Activated T-helper 17 cell treated with anti-CD3 and anti-CD28 coated beads, Interleukin-2, amount 50 U/mL, for 72 hours (primary cell): ENCODE data around the gene MCFD2. TPM values are rescaled to one million over a fixed set of nuclear protein-coding genes. Genes with fewer than 3 reads are reported as not detected.

Experiments
- ATAC-seq: fragments of 150-1000 bp; cut with Tn5 transposase; replicated peaks from 2 replicates; pipeline ENCODE4 v1.10.0; 2021; ENCODE audit warnings: mild to moderate bottlenecking, moderate library complexity
- H3K27ac Mint-ChIP-seq: one replicate; pipeline ENCODE4 v1.8.0; 2022; ENCODE audit warnings: mixed read lengths
- H3K27me3 Mint-ChIP-seq: one replicate; pipeline ENCODE4 v1.8.0; 2022; ENCODE audit warnings: mixed read lengths
- H3K36me3 Mint-ChIP-seq: one replicate; pipeline ENCODE4 v1.8.0; 2022; ENCODE audit warnings: low read depth, mild to moderate bottlenecking, mixed read lengths
- H3K4me1 Mint-ChIP-seq: one replicate; pipeline ENCODE4 v1.8.0; 2022; ENCODE audit warnings: mixed read lengths
- H3K4me3 Mint-ChIP-seq: one replicate; pipeline ENCODE4 v1.8.0; 2022; ENCODE audit warnings: mild to moderate bottlenecking, mixed read lengths
- H3K9me3 Mint-ChIP-seq: one replicate; pipeline ENCODE4 v1.8.0; 2022; ENCODE audit warnings: mixed read lengths
- total RNA-seq, 2 donors: library from RNA; stranded (reverse); gene quantifications; one replicate each; pipeline ENCODE4 v1.2.3, GENCODE V29; 2022

Gene MCFD2
- total RNA-seq, 2 donors from 2014 or later: 37.1 to 63.1 TPM

- ATAC-seq: no peak
- Mint-ChIP-seq H3K4me1 (peaks cover 28% of the 10 kb centered on the region), H3K36me3 (peaks cover 75% of the 10 kb centered on the region), H3K9me3 (no peaks in the 10 kb centered on the region), H3K4me3 (no peak overlapping the region), H3K27ac (no peak overlapping the region), H3K27me3 (no peaks in the 10 kb centered on the region)
These were observed 32.2 kb upstream of the MCFD2 start for GRCh38 chr2:46947841-46948240.

GRCh38 chr2:46945671-46946070 is 30.1 kb upstream of the MCFD2 start:
- H3K4me1 Mint-ChIP-seq: peaks cover 22% of the 10 kb centered on the region
- ATAC-seq: no peak

GRCh38 chr2:46943881-46944798 is 28.5 kb upstream of the MCFD2 start:
- no peaks in the 10 kb centered on the region for H3K27me3 Mint-ChIP-seq
- peaks cover 25% of the 10 kb centered on the region for H3K4me1 Mint-ChIP-seq
- peak overlapping the region; percentile 100 for H3K4me3 Mint-ChIP-seq

More at GRCh38 chr2:46945671-46946070, 30.1 kb upstream of the MCFD2 start:
- peaks cover 68% of the 10 kb centered on the region for H3K36me3 Mint-ChIP-seq
- peak overlapping the region; percentile 99 for H3K27ac Mint-ChIP-seq
- H3K27me3 Mint-ChIP-seq: no peaks in the 10 kb centered on the region
- no peaks in the 10 kb centered on the region for H3K9me3 Mint-ChIP-seq
- H3K4me3 Mint-ChIP-seq: peak overlapping the region; percentile 100

DNA sequence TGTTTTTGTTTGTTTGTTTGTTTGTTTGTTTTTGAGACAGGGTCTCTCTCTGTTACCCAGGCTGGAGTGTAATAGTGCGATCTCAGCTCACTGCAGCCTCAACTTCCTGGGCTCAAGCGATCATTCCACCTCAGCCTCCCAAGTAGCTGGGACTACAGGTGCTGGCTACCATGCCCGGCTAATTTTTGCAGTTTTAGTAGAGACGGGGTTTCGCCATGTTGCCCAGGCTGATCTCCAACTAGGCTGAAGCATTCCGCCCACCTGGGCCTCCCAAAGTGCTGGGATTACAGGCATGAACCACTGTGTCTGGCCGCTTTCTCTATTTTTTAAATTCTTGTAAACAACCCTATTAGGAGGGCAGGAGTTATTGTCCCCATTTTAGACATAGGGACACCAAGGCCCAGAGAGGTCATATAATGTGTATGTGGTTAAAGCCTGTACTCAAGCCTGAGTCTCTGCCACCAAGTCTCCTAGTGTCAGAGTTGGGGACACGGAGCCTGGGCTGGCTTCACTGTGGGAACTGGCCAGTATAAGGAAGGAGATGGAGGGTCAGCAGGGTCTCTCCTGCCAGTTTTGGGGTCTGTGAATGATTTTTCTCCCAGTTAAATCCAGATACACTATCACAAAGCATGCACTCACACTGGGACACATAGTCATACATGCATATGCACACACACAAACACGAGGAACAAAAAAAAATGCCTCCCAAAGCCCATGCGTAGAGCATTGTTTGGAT is 27.5 kb upstream of the MCFD2 start:
- H3K4me3 Mint-ChIP-seq: peak overlapping the region; percentile 100
- no peaks in the 10 kb centered on the region for H3K27me3 Mint-ChIP-seq
- no peaks in the 10 kb centered on the region for H3K9me3 Mint-ChIP-seq
- no peak for ATAC-seq
- H3K4me1 Mint-ChIP-seq: peaks cover 25% of the 10 kb centered on the region
- H3K27ac Mint-ChIP-seq: peak overlapping the region; percentile 99
- peaks cover 55% of the 10 kb centered on the region for H3K36me3 Mint-ChIP-seq

More at GRCh38 chr2:46943881-46944798, 28.5 kb upstream of the MCFD2 start:
- no peaks in the 10 kb centered on the region for H3K9me3 Mint-ChIP-seq
- peak; percentile 79 for ATAC-seq
- peak overlapping the region; percentile 99 for H3K27ac Mint-ChIP-seq
- H3K36me3 Mint-ChIP-seq: peaks cover 55% of the 10 kb centered on the region

GRCh38 chr2:46942143-46942526 is 26.5 kb upstream of the MCFD2 start:
- Mint-ChIP-seq H3K27me3 (no peaks in the 10 kb centered on the region), H3K4me3 (peak overlapping the region; percentile 100), H3K9me3 (no peaks in the 10 kb centered on the region), H3K36me3 (peaks cover 53% of the 10 kb centered on the region), H3K27ac (peak overlapping the region; percentile 99), H3K4me1 (peaks cover 27% of the 10 kb centered on the region)
- peak; percentile 62 for ATAC-seq

- H3K27ac Mint-ChIP-seq: peak overlapping the region; percentile 91
- peaks cover 30% of the 10 kb centered on the region for H3K36me3 Mint-ChIP-seq
- no peaks in the 10 kb centered on the region for H3K27me3 Mint-ChIP-seq
- H3K4me3 Mint-ChIP-seq: peak overlapping the region; percentile 87
- peaks cover 16% of the 10 kb centered on the region for H3K4me1 Mint-ChIP-seq
- no peaks in the 10 kb centered on the region for H3K9me3 Mint-ChIP-seq
- no peak for ATAC-seq
These were observed 24.2 kb upstream of the MCFD2 start for GRCh38 chr2:46939626-46940359.

GRCh38 chr2:46937471-46937901 is 21.9 kb upstream of the MCFD2 start:
- H3K9me3 Mint-ChIP-seq: no peaks in the 10 kb centered on the region
- no peak for ATAC-seq
- peak overlapping the region; percentile 47 for H3K27ac Mint-ChIP-seq
- H3K4me1 Mint-ChIP-seq: peaks cover 10% of the 10 kb centered on the region
- H3K4me3 Mint-ChIP-seq: no peak overlapping the region
- H3K27me3 Mint-ChIP-seq: no peaks in the 10 kb centered on the region
- peaks cover 10% of the 10 kb centered on the region for H3K36me3 Mint-ChIP-seq

DNA sequence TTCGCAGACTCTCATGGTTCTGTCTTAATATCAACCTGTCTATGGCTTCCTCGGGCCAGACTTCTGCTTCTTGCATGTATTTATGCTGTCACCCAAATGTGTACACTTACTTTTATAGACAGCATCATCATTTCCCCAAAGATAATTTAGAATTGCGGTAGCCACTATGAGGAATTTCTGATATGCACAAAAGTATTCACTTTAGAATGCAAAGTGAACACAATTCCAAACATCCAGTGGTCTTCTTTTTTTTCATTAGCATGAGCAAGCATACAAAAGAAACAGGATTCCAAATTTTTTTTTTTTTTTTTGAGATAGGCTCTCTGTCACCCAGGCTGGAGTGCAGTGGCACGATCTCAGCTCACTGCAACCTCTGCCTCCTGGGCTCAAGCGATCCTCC is 21.0 kb upstream of the MCFD2 start:
- Mint-ChIP-seq H3K4me3 (no peak overlapping the region), H3K27me3 (no peaks in the 10 kb centered on the region), H3K27ac (peak overlapping the region; percentile 16), H3K36me3 (peaks cover under 1% of the 10 kb centered on the region), H3K4me1 (peaks cover 10% of the 10 kb centered on the region), H3K9me3 (no peaks in the 10 kb centered on the region)
- ATAC-seq: no peak

- H3K4me3 Mint-ChIP-seq: no peak overlapping the region
- ATAC-seq: no peak
- no peaks in the 10 kb centered on the region for H3K27me3 Mint-ChIP-seq
- H3K4me1 Mint-ChIP-seq: peaks cover 4% of the 10 kb centered on the region
- H3K36me3 Mint-ChIP-seq: no peaks in the 10 kb centered on the region
- no peak overlapping the region for H3K27ac Mint-ChIP-seq
- no peaks in the 10 kb centered on the region for H3K9me3 Mint-ChIP-seq
These were observed 19.5 kb upstream of the MCFD2 start for GRCh38 chr2:46935071-46935470.

DNA sequence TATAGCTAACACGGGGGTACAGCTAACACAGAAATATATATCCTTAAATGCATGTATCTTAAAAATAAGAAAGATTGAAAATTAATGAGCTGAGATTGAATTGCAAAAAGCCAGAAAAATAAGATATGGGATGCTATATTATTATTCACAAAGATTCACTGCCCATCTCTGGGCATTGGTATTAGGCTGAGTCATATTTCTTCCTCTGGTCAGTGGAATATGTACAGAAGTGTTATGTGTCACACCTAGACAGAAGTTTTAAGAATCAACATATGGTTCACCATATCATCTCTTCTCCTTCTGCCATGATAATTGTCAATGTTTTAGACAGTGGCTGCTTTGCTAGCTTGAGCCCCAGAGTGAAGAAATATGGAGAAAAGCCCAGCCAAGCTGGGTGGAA is 14.0 kb upstream of the MCFD2 start:
- no peak overlapping the region for H3K27ac Mint-ChIP-seq
- H3K27me3 Mint-ChIP-seq: no peaks in the 10 kb centered on the region
- H3K36me3 Mint-ChIP-seq: peaks cover 13% of the 10 kb centered on the region
- no peak for ATAC-seq
- no peak overlapping the region for H3K4me3 Mint-ChIP-seq
- peaks cover 12% of the 10 kb centered on the region for H3K9me3 Mint-ChIP-seq
- H3K4me1 Mint-ChIP-seq: no peaks in the 10 kb centered on the region

DNA sequence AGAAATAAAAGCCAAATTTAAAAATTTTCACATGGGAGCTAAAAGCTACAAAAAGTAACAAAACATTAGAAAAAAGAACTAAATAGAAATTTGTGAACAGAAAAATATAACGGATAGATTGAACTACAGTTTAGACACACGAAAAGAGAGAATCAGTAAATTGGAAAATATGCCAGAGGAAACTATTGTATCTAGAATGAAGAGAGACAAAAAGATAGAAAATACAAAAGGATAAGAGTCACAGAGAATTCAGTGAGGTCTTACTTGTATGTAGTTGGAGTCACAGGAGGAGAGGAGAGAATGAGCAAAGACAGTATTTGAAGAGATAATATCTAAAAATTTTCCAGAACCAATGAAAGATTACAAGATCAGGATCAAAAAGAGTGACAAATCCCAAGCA is 11.3 kb upstream of the MCFD2 start:
- ATAC-seq: no peak
- Mint-ChIP-seq H3K4me1 (no peaks in the 10 kb centered on the region), H3K9me3 (peaks cover 12% of the 10 kb centered on the region), H3K27me3 (no peaks in the 10 kb centered on the region), H3K36me3 (peaks cover 13% of the 10 kb centered on the region), H3K4me3 (no peak overlapping the region), H3K27ac (no peak overlapping the region)

DNA sequence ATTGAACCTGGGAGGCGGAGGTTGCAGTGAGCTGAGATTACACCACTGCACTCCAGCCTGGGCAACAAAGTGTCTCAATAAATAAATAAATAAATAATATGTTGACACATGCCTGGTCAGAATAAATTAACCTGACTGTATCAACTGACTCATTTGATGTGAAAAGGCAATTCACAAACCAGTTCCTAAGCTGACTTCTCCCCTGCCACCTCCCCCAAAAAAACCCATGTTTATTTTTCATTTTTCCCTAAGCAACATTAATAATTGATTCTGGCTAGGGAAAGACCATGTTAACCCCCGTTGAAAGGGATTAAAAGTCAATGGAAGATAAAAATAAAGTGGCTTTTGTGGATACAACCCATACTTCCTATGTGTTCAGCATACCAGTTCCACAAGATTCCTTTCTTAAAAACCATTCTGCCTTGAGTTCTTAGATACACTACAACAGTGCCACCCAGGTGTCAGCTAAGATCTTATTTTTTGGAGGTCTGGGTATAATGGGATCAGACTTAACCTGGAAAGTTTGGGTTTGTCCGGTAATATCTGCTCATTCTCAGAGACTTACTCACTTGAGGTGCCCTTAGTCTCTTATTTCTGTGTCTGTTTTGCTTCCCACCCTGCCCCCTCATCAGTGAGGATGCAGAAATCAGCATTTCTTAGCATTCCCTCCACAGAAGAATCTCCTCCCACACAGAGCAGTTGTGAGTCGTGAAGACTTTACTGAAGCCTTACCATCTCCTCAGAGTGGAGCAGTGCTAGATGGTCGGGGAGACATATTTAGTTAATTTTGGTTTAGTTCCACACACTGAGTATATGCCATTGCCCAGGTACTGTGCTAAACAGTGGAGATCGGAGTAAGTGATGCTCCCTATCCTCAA is 10.1 kb upstream of the MCFD2 start:
- ATAC-seq: no peak
- no peak overlapping the region for H3K4me3 Mint-ChIP-seq
- peaks cover 12% of the 10 kb centered on the region for H3K9me3 Mint-ChIP-seq
- H3K27me3 Mint-ChIP-seq: no peaks in the 10 kb centered on the region
- peaks cover 13% of the 10 kb centered on the region for H3K36me3 Mint-ChIP-seq
- peaks cover 4% of the 10 kb centered on the region for H3K4me1 Mint-ChIP-seq
- no peak overlapping the region for H3K27ac Mint-ChIP-seq

- no peak for ATAC-seq
- Mint-ChIP-seq H3K4me3 (no peak overlapping the region), H3K27ac (no peak overlapping the region), H3K27me3 (no peaks in the 10 kb centered on the region), H3K9me3 (peaks cover 12% of the 10 kb centered on the region), H3K4me1 (peaks cover 4% of the 10 kb centered on the region), H3K36me3 (peaks cover 13% of the 10 kb centered on the region)
These were observed 9.0 kb upstream of the MCFD2 start for GRCh38 chr2:46924608-46925007.
